ENCODE data around the gene KCNG4.

Gene KCNG4

DNA sequence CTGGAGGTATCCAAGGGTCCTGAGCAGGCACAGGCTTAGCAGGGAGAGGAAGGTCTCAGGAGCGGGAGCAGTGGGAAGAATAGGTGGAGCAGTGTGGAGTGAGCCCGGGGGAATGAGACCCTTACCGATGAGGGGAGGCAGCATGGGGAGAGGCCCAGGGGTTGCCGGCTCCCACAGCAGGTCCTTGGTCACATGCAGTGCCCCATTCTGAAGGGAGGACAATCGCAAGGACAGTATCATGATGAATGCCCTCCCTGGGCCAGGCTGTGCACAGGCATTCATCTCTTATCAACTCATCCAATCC lies 56.3 kb downstream of the KCNG4 start:
- DNase-seq (ENCODE audit: insufficient read length, low spot score): no peak
- no peak for TF ChIP-seq POLR2A (IDR thresholded peaks at IDR 0.05; ENCODE audit: low read depth, low read length)
- FAIRE-seq: no peak

DNA sequence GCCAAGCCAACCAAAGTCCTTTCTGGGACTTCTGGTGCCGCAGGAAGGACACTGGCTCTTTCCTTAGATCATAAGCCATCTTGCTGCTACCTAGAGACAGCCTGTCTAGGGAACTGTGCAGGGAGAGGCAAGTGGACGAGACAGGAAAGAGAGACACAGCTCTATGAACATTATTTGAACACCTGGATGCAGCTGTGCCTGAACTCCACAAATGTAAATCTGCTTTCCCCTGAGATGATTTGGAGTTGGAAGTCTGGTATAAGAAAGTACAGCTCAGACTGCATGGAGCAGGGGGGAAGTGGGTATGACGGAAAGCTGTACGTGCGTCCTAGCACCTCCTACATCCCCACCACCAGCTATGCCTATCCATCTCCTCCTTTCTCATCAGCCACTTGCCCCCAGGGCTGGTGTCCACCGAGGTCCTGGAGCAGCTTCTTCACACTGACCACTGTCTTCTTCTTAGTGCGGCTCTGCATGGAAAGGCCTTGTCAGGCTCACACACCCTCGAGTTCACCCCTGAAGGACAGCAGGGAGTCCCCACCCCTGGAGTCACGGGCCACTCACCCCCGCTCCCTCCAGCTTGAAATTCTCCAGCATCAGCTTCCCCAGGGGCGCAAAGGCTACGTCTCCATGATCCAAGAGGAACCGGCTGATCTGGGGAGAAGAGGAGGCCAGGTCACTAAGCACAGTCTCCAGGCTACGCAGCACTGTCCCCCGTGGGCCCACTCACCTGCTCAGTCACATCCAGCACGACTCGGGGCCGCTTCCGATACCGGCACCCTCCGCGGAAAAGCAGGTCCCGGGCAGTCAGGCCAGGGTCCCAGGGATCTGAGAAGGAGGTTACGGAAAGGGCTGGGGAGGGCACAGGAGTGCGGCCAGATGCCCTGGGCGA lies 56.9 kb downstream of the KCNG4 start:
- FAIRE-seq: no peak
- TF ChIP-seq POLR2A (IDR thresholded peaks at IDR 0.05; ENCODE audit: low read depth, low read length): no peak
- no peak for DNase-seq (ENCODE audit: insufficient read length, low spot score)

DNA sequence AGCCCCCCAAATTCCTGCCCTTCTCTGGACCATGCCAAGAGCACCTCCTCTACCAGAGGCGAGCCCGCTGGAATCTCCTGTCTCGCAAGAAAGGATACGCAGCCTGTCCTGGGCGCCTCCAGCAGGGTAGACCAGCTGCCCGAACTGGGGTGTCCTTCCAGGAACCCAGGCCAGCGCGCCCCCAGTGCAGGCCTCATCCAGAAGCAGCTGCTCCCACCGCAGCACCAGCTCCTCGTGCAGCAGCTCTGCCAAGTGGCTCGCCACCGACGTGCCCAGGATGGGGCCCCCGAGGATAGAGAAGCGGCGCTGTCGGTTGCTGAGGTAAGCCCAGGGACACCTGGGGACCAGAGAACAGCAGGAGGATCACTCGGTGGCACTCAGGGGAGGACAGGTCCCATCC lies 57.7 kb downstream of the KCNG4 start:
- DNase-seq (ENCODE audit: insufficient read length, low spot score) (no peak), FAIRE-seq (no peak)
- no peak for TF ChIP-seq POLR2A (IDR thresholded peaks at IDR 0.05; ENCODE audit: low read depth, low read length)

DNA sequence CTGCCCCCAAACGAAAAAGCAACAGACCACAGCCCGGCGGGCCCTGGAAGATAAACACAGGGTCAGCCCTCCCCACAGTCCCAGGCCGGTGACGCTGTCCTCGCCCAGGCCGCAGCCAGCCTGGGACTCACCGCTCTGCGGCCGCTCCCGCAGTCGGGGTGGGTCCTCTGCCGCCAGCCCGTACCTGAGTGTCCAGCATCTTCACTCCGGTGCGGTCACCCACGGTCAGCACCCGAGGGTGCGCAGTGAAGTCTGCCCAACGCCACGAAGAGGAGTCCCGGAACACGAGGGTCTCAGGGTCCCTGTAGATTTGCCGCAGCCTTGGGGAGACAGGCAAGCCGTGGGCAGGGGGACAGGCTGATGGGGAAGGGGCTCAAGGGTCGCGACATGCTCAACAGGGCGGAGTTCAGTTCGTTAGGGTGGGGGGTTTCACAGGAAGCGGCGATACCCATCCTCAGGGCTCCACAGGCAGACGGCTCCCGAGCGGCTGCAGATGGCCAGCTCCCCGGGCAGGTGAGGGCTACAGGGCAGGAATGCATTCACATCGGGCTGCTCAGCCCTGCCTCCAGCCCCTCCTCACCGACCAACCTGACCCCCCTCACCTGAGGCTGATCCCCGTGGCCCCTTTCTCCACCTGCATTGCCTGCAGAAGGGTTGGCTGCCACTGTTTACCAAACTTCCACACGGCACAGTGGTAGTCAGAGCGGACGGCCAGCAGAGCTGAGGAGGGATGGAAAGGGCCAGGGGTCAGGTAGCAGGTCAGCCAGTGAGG lies 58.5 kb downstream of the KCNG4 start:
- no peak for DNase-seq (ENCODE audit: insufficient read length, low spot score)
- no peak for TF ChIP-seq POLR2A (IDR thresholded peaks at IDR 0.05; ENCODE audit: low read depth, low read length)
- FAIRE-seq: no peak

DNA sequence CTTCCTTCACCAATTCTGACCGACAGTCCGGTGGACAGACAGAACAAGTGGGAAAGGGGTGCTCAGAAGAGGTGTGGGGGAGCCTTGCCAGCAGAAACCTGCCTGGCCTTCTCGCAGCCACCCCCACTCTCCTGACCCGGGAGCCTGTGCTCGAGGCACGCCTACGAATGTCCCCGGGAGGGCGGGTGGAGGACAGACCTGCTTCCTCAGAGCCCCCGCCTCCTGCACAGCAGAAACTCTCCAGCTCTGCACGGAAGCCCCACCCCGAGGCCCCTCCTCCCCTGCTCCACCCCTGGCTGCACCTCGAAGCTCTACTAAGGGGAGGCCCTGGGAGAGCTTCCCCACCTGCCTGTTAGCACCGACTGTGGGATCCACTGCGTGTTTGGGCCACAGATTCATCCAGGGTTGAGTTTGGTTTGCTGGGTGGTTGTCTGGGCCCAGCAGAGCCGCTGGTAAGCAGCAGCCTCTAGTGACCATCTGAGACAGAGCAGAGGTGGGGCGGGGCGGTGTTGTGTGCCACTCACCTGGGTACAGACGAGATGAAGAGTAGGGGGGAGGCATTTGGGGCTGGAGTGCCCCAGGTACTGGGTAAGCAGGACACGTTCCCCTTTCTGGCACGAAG lies 59.2 kb downstream of the KCNG4 start:
- TF ChIP-seq POLR2A (IDR thresholded peaks at IDR 0.05; ENCODE audit: low read depth, low read length): no peak
- FAIRE-seq: no peak
- no peak for DNase-seq (ENCODE audit: insufficient read length, low spot score)

DNA sequence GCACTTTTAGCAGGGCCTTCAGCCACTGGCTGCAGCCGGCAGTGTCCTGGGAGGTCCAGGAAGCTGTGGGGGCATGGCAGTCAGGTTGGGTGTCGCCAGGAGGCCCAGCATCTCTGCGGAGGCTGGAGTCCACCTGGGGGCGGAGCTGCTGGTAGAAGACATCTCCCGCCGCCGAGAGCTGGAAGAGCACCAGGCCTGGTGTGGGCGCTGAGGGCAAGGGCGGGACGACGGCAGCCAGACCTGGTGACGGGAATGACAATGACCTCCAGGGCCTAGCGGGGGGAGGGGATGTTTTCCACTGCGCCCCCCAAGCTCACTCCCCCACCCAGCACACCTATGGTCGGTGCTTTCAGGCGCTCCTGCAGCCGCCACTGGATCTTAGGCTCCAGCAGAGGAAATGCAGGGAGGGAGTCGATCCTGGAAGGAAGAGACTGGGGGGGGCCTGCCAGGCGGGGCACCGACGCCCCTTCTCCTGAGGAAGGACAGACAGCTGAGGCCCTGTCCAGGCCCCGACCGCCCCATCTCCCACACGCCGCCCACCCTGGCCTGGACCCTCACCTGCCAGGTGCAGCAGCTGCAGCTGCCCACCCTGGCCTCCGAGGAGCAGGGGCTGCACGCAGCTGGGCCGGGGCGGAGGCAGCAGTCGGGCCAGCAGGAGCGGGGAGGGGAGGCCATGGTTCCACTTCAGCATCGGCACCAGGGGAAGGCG lies 60.0 kb downstream of the KCNG4 start:
- no peak for FAIRE-seq
- no peak for TF ChIP-seq POLR2A (IDR thresholded peaks at IDR 0.05; ENCODE audit: low read depth, low read length)
- DNase-seq (ENCODE audit: insufficient read length, low spot score): no peak

DNA sequence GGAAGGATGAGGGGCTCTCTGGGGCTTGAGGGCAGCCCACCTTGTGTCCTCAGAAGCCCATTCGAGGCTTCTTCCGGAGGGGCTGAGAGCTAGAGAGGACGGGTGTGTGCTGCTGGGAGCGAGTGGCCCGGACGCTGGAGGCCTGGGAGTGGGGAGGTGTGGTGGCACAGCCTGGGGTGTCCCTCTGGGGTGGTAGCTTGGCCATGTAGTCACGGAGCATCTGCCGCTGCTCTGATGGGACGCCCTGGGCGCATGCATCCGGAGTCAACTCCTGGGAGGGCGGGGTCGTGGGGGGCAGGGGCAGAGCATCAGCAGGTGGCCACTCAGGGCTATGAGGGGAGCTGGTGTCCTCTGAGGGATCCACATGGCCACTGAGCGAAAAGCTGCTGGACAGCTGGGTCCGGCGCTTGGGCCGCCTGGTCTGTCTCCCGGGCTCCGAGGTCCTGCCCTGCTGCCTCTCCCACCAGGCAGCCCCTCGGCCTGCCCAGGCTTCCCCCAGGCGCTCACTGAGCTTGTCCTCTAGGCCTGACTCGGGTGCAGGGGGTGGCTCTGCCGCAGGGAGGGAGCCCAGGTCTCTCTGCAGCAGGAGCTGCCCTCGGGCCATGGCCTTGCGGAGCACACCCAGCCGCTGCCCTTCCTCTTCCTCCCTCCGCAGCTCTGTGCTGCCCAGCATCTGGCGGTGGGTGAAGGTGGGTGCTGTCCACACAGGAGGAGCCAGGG lies 60.8 kb downstream of the KCNG4 start:
- FAIRE-seq: no peak
- TF ChIP-seq POLR2A (IDR thresholded peaks at IDR 0.05; ENCODE audit: low read depth, low read length): no peak

DNA sequence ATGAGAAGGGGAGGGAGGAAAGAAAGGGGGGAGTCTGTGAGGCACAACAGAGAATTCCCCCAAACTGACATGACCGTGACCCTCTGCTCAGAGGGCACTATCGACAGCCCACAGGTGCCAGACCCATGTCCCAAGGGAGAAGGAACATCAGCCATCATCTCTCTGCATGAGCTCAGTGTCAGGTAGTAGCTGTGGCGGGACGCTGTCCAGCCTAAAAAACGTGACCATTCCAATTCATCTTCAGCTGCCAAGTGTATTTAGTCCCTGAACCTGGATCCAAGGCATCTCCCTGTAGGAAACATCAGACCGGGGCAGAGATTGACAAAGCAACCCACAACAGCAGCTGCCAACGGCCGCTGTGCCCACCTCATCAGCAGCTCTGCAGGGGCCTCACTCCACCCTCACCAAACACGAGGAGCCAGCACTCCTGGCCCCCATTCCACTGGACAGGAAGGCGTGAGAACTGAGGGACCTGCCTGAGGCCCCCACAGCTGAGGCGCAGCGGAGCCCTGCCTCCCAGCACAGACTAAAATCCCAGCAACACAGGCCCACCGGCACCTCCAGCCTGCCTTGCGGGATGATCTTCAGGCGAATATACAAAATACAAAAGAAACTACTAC lies 61.6 kb downstream of the KCNG4 start:
- no peak for FAIRE-seq

More for the DNA sequence above, 60.8 kb downstream of the KCNG4 start:
- DNase-seq (ENCODE audit: insufficient read length, low spot score): no peak

DNA sequence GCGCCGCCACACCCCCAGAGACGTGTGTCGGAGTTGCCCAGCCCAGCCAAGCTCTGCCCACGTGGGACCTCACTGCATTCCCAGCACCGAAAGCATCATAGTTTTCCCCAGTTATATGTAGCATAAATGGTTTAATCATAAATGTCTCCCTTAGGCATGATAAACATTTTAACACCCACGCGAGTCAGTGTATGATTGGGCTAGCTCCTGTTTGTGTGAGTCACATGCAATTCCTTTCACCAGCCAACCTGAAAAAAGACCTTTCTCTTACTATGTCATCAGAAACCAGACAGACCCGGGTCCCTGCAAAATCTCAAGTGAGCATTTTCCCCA lies 62.1 kb downstream of the KCNG4 start:
- no peak for FAIRE-seq
- no peak for DNase-seq (ENCODE audit: insufficient read length, low spot score)
- TF ChIP-seq POLR2A (IDR thresholded peaks at IDR 0.05; ENCODE audit: low read depth, low read length): no peak

More for the DNA sequence above, 61.6 kb downstream of the KCNG4 start:
- no peak for DNase-seq (ENCODE audit: insufficient read length, low spot score)
- TF ChIP-seq POLR2A (IDR thresholded peaks at IDR 0.05; ENCODE audit: low read depth, low read length): no peak

DNA sequence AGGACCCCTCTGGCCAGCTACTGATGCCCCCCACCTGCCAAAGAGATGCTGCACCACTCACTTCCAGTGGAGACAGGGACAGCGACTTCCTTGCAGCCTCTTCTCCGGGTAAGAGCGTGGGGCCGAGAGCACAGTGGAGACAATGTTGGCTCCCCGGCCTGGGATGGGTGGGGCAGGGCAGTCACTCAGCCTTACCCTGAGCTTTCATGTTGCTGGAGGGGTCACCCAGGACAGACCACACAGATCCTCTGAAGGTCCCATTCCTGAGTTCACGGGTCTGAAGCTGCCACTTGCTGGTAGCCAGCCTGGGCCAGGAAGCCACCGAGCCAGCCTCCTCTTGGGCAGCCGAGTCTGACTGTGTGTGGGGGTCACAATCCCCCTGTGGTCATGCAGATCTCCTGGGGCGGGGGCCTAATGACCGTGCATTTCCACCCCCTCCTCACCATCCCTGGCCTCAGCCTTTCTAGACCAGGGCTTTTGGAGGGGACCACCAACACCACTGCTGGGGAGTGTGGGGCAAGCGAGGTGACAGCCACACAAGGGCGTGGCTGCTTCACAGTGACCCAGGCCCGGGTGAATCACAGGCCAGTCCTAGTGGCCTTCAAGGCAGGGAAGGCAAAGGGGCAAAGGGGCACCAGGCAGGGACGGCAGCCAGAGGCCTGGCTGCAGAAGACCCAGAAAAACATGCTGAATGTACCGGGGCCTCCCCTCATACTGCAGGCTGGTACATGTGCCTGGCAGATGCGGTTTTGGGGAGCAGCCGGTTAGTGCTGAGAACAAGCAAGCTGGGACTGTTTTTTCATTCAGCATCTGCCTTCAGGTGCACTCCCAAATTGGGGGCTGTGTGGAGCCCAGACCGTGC lies 63.4 kb downstream of the KCNG4 start:
- TF ChIP-seq POLR2A (IDR thresholded peaks at IDR 0.05; ENCODE audit: low read depth, low read length): no peak
- DNase-seq (ENCODE audit: insufficient read length, low spot score): no peak
- FAIRE-seq: no peak

DNA sequence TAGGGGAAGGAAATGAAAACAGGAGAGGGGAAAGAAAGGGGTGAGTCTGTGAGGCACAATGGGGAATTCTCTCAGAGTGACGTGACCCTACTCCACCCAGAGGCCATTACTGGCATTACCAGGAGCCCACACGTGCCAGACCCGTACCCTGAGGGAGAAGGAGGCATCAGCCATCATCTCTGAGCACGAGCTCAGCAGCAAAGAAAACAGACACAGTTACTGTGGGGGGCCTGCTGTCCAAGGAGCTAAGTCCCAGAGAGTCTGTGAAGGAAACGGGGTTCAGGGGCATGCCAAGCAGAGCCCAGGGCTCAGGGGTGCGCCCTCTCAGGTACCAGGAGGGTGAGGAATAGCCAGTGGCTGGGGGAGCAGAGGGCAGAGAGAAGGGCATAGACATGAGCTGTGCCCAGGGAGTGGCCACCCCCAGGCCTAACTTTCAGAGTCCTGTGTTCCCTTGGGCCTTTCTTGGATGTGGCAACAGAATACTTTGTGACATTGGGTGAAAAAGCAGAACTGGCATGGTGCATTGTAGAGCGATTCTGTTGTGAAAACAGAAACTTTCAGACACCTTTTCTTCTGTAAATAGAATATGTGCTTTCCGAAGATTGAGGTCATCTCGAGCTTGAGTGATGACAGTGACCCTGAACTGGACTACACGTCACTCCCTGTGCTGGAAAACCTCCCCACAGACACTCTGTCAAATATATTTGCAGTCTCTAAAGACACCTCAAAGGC lies 64.3 kb downstream of the KCNG4 start:
- DNase-seq (ENCODE audit: insufficient read length, low spot score) (no peak), FAIRE-seq (no peak)
- TF ChIP-seq POLR2A (IDR thresholded peaks at IDR 0.05; ENCODE audit: low read depth, low read length): no peak

DNA sequence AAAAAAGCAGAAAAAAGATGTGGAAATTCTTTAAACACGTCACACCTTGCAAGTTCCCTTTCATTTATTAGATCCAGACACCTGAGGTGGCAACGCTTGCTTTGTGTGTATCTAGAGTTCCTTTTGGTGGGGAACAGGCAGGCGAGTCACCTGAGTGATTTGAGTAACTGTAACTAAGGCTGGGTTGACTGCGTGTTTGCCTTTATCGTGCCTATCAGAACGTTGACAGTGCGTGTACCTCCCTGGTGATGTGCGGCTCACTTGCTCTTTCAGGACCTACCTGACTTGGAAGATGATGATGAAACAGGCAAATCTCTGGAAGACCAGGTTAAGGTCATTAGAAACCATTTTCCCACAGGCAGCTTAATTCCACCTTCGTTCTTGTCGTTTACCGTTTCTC lies 65.4 kb downstream of the KCNG4 start:
- no peak for DNase-seq (ENCODE audit: insufficient read length, low spot score)
- FAIRE-seq: no peak
- no peak for TF ChIP-seq POLR2A (IDR thresholded peaks at IDR 0.05; ENCODE audit: low read depth, low read length)
